Inferior parietal cortex (tissue), 1 donor: Measurements from ENCODE around the gene TEKT2.
A peak's percentile ranks its signal among the peaks of the same experiment; 100 is the strongest.

Experiments
- DNase-seq: peaks from one replicate; pipeline ENCODE4 v3.0.0-alpha.2; 2016; ENCODE audit errors: extremely low spot score

TEKT2 gene

DNA sequence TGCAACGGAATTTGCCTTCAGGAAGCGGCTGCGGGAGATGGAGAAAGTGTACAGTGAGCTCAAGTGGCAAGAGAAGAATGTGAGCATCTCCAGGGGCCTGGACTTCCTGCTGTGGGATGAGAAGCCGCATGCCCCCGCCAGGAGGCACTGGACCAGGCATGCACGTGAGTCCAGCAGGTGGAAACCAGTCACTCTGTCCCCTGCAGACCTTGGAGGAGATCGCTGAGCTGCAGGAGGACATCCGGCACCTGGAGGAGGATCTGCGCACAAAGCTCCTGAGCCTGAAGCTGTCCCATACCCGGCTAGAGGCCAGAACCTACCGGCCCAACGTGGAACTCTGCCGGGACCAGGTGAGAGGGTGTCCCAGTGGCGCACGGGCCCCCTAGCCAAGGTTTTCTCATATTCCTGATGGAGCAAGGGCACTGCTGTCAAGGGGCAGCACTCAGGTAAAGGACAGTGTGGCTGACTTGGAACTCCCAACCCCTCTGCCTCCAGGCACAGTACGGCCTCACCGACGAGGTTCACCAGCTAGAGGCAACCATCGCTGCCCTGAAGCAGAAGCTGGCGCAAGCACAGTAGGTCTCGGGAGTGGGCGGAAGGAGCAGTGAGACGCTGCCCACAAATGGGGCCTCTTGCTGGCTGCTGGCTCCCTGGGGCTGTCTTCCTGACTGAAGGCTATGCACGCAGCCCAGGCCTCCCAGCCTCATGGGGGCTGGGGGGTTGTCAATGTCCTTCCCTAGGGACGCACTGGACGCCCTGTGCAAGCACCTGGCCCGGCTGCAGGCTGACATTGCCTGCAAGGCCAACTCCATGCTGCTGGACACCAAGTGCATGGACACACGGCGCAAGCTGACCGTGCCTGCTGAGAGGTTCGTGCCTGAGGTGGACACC lies 3.6 kb downstream of the TEKT2 start:
- no peak for DNase-seq

DNA sequence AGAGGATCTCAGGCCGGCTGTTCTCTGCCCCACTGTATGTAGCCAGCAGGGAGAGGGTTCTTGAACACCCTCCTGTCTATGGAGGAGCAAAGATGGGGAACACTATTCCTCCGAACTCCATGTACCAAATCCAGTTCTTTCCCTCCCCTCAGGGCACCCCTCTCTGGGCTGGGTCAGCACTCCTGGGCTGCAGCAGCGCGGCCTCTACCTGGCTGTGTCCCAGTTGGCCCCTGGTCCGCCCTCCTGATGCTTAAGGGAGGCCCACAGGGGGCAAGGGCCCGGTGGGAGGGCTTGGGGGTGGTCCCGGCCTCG lies 4.3 kb downstream of the TEKT2 start:
- no peak for DNase-seq

DNA sequence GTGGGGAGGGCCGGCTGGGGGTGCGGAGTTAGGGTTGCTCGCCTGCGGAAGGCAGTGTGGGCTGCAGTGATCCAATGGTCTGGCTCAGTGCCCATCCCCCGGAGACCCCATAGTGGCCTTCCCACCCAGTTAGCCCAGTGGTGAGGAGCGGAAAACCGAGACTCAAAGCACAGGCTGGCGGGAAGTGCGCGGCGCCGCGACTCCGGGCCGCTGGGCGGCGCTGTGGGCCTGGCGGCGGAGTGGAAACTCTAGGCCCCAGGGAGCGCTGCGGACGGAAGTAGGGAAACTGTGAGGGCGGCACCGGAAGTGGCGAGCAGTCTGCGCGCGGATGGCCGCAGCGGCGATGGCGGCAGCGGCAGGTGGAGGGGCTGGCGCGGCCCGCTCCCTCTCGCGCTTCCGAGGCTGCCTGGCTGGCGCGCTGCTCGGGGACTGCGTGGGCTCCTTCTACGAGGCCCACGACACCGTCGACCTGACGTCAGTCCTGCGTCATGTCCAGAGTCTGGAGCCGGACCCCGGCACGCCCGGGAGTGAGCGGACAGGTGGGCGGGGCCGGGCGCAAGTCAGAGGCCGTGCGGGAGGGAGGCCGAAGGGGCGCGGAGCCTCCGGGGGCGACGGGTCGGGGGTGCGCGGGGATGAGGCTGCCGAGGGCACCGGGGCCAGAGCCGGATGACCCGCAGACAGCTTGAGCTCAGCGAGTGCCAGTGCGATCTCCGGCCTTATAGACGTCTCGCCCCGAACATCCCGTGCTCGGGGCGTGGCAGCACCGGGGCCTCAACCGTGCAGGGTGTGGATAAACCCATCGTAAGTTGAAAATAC lies 4.9 kb downstream of the TEKT2 start, which contains the start of gene ADPRS:
ADPRS (plus strand) TSS at position 316 of the 816 bp plus-strand sequence; CDS start at position 329, 13 bp downstream.
- DNase-seq, result peak; percentile 90

DNA sequence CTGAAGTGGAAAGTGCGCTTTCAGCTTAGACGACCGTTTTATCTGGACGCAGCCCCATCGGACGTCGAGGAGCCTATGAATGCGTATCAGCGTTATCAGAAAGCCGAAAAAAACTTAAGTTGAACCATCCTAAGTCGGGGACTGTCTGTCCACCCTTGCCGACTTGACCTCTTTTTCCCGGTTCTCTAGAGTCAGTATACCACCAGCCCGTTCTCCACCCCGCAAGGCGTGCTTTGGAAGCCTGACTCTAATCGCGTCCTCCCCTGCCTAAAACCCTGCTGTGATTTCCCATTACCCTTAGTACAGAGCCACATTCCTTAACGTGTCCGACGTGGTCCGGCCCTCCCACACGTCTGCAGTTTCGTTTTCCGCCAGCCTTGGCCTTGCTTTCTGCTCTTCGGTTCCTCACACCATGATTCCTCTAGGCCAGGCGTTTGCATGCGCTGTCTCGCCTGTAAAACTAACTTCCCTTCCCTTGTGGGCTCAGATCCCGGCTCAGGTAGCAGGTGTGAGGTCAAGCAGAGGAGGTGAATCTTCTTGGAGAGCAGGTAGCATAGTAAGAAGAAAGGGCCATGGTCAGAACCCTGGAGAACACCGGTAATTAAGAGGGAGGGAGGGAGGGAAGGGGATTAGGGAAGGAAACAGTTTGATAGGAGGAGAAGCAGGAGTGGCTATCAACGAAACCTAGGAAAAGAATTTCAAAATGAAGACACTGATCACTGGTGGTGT lies 5.7 kb downstream of the TEKT2 start:
- DNase-seq, result no peak

DNA sequence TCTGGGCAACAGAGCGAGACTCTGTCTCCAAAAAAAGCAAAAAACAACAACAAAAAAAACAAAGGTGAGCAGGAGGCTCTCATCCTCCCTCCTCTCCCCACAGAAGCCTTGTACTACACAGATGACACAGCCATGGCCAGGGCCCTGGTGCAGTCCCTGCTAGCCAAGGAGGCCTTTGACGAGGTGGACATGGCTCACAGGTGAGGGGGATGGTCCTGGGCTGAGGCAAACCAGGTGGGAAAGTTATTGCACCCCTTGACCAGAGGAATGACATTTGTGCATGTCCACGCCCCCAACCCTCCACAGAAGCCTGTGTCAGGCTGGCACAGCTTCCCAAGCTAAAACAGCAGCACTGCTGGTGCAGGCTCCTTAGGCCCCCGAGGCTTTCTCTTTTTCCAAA lies 7.2 kb downstream of the TEKT2 start:
- no peak for DNase-seq

DNA sequence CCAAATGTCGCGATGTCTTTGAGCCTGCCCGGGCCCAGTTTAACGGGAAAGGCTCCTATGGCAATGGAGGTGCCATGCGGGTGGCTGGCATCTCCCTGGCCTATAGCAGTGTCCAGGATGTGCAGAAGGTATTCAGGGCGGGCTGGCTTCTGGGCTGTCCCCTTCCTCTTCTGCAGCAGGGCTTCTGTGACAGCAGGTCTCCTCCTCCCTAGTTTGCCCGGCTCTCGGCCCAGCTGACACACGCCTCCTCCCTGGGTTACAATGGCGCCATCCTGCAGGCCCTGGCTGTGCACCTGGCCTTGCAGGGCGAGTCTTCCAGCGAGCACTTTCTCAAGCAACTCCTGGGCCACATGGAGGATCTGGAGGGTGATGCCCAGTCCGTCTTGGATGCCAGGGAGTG lies 7.8 kb downstream of the TEKT2 start:
- no peak for DNase-seq

DNA sequence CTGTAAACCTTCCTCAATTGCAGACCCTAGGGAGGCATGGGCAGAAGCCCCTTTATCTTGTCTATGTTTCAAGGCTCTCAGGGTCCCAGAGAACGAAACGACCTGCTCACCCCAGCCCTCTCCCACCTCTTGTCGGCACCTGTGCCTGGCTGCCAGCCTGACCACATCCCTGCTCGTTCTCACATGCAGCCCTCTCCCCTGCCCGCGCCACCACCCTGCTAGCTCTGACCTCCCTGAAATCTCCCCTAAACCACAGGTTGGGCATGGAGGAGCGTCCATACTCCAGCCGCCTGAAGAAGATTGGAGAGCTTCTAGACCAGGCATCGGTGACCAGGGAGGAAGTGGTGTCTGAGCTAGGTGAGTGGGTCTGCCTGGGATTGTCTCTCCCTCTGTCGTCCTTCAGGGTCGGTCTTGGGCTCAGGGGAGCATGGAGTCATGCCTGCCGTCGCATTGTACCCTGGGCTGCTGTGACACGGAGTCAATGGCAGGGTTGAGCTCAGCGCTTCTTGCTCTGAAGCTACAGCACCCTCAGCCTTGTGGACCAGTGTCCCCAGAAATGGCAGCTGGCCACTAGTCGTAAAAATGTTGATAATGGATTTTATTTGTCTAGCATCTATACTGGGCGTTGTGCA lies 8.4 kb downstream of the TEKT2 start:
- no peak for DNase-seq

DNA sequence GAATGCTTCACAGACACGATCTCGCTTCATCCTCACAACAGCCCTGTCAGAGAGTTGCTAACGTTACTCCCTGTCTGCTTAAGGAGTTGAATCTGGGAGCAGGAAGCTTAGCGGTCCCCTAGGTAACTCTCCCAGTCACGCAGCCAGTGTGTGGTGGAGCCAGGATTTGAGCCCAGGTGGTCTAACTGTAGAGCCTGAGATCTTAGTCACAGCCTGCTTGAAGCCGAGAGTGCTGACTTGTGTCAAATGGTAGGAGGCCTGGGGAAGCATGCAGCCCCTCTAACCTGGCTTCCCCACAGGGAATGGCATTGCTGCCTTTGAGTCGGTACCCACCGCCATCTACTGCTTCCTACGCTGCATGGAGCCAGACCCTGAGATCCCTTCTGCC lies 8.9 kb downstream of the TEKT2 start:
- DNase-seq, result no peak

DNA sequence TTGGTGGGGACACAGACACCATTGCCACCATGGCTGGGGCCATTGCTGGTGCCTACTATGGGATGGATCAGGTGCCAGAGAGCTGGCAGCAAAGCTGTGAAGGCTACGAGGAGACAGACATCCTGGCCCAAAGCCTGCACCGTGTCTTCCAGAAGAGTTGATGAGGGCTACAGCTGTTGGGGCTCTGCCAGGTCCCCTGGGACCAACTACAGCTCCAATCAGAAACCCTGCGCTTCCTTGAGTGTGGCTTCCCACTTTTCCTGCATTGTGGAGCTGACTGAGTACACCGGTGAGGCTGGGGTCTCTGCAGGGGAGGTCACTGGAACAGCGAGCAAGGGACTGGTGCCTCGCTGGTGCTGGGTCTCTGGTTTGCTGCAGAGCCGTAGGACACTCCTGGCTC lies 9.3 kb downstream of the TEKT2 start:
- DNase-seq, result no peak

DNA sequence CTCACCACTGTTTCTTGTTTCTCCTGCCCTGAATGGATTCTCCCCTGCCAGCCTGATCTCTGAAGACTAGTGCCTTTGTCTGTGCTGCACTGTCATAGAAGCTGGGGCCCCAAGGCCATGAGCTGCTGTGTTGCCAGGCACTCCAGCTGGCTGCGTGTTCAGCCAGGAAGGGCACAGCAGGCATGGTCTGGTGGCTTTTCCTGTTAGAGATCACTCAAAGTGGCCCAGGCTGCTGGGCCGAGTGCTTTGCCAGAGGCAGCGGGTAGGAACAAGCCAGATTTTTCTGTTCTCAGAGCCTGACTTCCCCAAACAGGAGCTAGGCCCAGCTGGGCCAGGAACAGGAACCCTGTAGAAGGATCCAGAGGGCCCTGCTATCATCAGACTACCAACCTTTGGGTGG lies 10.0 kb downstream of the TEKT2 start:
- DNase-seq, result peak; percentile 76

DNA sequence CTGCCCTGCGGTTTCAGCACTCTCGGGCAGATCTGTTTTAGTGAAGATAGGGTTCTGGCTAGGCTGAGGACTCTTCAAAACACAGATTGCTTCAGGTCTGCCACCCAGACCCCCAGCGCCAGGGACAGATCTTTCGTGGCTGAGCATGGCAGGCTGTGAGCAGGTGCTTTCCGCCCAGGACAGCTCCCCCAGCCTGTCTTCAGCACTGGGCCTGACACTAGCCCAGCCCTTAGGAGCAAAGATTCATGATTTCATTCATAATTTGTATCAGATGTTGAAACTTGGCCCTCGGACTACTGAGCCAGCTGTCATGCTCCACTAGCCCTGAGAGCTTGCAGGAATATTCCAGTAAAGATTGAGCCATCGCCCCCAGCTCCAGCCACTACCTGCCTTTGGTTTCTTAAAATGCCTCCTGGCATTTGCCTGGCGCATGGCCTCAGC lies 10.7 kb downstream of the TEKT2 start:
- no peak for DNase-seq

DNA sequence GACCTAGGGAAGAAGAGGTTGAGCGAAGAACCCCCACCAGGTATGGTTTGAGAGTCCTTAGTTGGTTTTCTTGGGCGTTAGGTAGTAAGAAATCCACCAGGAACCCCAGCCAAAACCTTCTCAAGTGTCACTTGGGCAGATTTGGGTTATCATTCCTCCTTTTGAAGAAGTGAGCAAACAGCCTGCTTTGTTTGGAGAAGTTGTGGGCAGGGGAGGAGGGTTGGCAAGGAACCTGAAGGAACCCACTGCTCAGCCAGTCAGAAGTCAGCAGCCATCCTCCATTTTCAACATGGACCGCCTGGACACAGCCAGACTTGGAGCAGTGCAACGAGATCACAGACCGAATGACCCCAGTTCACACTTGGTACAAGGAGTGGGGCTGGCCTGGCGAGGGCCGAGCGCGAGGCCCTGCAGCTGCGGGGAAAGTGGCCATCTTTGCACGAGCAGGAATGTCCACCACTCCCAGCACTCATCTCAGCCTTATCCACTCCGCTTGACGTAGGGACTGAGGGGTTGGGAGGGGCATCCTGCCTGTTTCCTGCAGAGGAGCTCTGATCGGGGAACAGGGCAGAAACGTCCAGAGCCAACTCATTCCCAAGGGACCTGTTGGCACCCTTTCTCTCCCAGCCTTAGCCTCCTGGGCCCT lies 12.0 kb downstream of the TEKT2 start:
- no peak for DNase-seq

DNA sequence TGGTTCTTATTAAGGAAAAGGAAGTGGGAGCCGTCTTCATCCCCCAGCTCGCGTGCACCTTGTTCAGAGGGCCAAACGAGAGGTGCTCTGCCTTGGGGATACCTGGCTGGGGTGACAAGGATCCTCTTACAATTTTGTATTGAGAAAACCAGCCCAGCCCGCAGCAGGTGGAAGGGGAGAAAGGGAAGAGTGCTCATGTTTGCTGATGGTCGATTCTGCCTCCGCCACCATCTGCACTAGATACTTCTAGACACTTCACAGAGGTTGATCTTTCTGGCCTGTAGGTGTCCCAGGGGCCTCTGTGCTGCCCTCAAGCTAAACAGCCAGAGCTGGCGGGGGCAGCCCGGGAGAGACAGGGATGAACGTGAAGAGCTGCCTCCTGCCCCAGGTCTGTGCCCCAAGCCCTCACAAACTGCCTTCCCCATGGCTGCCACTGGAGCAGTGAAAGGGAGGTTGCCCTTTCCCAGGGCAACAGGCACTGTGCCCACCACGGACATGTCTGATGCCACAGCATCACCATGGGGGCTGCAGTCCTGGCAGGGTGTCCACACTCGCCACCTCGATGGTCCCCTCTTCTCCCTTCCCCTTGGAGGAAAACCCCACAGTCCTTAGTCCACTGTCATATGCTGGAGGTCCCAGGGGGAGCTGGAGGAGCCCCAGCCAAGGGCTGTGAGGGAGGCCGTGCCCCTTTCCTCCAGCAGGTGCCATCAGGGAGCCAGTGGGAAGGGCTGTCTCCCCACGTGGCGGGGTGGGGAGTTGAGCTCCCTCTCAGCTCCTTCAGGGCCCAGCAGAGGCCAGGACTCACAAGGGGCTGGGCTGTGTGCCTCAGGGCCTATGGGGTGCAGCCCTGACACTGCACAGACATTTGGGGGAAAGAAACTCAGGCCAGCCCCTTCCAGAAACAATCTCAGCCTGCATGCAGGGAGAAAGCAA lies 12.9 kb downstream of the TEKT2 start:
- DNase-seq, result no peak

DNA sequence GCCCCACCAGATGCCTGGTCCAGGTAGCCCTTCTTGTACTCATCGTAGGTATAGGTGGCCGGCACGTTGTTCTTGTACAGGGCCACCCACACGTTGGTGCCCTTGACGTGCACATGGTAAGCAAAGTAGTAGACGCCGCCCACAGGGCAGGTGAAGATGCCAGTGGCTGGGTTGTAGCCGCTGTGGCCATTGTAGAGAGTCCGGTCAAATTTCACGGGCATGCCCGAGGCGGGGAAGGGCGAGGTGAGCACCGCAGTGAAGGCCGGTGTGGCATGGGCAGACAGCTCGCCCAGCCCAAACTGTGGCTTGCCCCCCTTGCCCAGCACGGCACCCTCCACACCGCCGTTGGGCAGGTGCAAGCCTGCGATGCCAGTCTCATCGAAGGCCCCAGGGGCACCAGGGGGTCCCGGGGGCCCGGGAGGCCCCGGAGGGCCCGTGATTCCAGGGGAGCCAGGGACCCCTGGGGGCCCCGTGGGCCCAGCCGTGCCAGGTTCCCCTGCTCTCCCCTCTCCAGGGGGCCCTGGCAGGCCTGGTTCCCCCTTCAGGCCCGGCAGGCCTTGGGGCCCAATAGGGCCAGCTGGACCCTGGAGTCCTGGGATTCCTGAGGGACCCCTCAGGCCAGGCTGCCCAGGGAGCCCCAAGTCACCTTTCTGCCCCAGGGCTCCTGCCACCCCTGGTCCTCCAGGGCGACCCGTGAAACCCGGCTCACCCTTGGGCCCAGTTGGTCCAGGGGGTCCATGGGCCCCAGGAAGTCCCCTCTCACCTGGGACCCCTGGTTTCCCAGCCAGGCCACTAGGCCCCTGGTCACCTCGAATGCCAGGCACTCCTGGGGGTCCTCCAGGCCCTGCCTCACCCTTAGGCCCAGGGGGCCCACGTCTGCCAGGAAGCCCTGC lies 14.0 kb downstream of the TEKT2 start:
- DNase-seq, result no peak

DNA sequence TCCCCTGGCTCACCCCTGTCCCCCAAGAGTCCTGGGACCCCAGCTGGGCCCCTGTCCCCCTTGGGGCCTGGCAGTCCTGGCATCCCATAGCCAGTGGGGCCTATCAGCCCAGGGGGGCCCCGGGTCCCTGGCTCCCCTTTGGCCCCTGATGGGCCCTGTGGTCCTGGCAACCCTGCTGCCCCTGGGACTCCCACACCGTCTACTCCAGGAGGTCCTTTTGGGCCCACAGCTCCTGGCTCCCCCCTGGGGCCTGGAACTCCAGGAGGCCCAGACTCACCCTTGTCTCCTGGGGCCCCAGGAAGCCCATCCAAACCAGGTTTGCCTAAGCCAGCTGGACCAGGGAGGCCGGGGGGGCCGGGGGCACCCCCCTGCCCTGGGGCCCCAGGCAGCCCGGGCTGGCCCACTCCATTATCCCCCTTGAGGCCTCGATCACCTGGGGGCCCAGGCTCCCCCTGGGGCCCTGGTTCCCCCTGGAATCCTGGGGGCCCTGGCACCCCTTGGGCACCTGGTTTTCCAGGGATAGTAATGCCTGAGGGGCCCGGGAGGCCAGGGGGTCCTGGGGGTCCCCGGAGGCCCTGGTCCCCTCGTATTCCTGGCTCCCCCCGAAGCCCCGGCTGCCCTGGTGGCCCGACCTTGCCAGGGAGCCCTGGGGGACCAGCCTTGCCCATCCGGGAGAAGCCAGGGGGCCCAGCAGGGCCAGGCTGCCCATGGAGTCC lies 14.9 kb downstream of the TEKT2 start:
- DNase-seq, result no peak

DNA sequence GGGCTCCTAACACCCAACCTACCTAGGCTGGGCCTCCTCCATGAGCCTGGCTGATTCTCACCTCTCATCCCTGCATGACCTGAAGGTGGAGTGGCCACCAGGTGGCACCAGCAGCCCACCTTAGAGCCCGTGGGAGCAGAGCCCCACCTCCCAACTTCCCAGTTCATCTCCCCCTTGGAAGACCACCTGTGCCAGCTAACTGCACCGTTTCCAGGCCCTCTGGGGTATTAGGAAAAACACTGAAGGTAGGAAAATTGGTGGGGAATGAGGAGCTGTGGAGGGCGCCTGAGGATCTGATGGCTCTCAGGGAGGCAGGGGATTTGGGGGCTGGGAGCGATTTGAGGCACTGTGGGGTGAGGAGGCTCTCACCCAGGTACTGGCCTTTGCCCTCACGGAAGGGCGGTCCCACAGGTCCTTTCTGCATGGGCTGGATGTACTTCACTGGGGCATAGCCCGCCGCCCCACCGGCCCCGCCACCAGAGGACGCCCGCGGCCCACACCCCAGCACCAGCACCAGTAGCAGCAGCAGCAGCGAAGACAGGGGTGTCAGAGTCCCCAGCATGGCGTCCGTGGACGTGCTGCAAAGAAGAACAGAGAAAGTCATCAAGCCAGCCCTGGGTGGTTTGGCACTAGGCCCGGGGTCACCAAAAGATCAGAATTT lies 15.9 kb downstream of the TEKT2 start:
- peak; percentile 74 for DNase-seq

DNA sequence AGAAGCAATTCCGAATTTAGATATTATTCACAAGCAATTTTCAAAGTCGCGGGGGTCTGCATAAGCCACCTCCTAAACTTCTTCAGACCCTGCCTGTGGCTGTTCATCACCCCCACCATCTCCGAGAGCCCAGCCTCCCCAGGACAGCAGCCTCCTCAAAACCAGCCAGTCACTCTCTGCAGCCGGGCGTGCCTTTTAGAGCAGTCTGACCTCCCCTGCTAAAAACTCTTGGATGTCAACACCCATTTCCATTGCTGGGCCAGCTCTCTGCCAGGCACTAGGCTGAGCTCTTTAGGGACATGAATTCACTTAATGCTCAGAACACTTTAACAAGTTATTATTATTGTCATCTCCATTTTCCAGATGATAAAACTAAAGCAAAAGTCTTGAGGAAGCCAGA lies 16.5 kb downstream of the TEKT2 start:
- no peak for DNase-seq

DNA sequence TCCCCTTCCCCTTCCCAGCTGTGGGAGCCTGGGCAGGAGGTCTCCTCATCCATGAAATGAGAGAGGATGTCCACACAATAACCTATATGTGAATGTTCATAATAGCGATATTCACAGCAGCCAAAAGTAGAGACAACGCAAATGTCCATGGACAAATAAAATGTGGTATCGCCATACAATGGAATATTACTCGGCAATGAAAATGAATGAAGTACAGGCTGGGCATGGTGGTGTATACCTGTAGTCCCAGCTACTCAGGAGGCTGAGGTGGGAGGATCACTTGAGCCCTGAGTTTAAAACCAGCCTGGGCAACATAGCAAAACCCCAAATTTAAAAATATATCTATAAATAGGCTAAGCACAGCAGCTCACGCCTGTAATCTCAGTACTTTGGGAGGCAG lies 17.7 kb downstream of the TEKT2 start:
- no peak for DNase-seq
